Caco-2 (cell line): ENCODE measurements around the gene C9orf152. TPM values are rescaled to one million over a fixed set of nuclear protein-coding genes. Genes with fewer than 3 reads are reported as not detected.

ENCODE experiments used
- BruUV-seq: library from RNA; stranded (reverse); fragments of 400-500 nt; replicated peaks from 2 replicates; lab custom pipeline; 2021; lab: Mats Ljungman, UMichigan
- CTCF ChIA-PET: fragments of 300-600 bp; sonication (Branson Sonifier 250); formaldehyde crosslinking; loops from one replicate; lab custom pipeline; 2022; ENCODE audit warnings: antibody characterized with exemption; lab: Charles Lee
- POLR2A ChIA-PET: fragments of 300-600 bp; sonication (Branson Sonifier 250); formaldehyde crosslinking; loops from one replicate; lab custom pipeline; 2022; ENCODE audit warnings: antibody characterized with exemption; lab: Charles Lee
- DNase-seq, 2 experiments: peaks; one replicate each; pipeline versions ENCODE4 v3.0.0 to v3.0.0-alpha.2; 2020 to 2022
- H3K27me3 ChIP-seq: replicated peaks from 2 replicates; pipeline ENCODE4 v1.6.0; 2011; ENCODE audit warnings: low read length; ENCODE audit not compliant: control insufficient read depth, insufficient read depth
- H3K36me3 ChIP-seq: 2 replicates; pipeline ENCODE4 v1.5.1; 2011; ENCODE audit warnings: low read length; ENCODE audit not compliant: control insufficient read depth, insufficient read depth
- H3K4me1 ChIP-seq: fragments of 250-450 bp; sonication (Bioruptor Pico); 2 replicates; pipeline ENCODE4 v1.5.1; 2020; ENCODE audit warnings: mild to moderate bottlenecking
- H3K4me3 ChIP-seq: 2 replicates; pipeline ENCODE4 v1.5.1; 2011; ENCODE audit warnings: low read depth, mild to moderate bottlenecking, control low read depth, low read length
- H3K9me3 ChIP-seq: fragments of 250-450 bp; sonication (Bioruptor Pico); 2 replicates; pipeline ENCODE4 v1.5.1; 2020; ENCODE audit warnings: mild to moderate bottlenecking, moderate library complexity
- H3K27ac Mint-ChIP-seq: one replicate; pipeline ENCODE4 v1.8.0; 2022; ENCODE audit warnings: mixed read lengths; ENCODE audit not compliant: unreplicated experiment
- H3K27me3 Mint-ChIP-seq: one replicate; pipeline ENCODE4 v1.8.0; 2022; ENCODE audit warnings: mixed read lengths; ENCODE audit not compliant: insufficient read depth, unreplicated experiment
- H3K36me3 Mint-ChIP-seq: one replicate; pipeline ENCODE4 v1.8.0; 2022; ENCODE audit warnings: mild to moderate bottlenecking, mixed read lengths; ENCODE audit not compliant: insufficient read depth, unreplicated experiment
- H3K4me1 Mint-ChIP-seq: one replicate; pipeline ENCODE4 v1.8.0; 2022; ENCODE audit warnings: low read depth, mixed read lengths; ENCODE audit not compliant: unreplicated experiment
- H3K4me3 Mint-ChIP-seq: one replicate; pipeline ENCODE4 v1.8.0; 2022; ENCODE audit warnings: mild to moderate bottlenecking, moderate library complexity, mixed read lengths; ENCODE audit not compliant: unreplicated experiment
- H3K9me3 Mint-ChIP-seq: one replicate; pipeline ENCODE4 v1.8.0; 2022; ENCODE audit warnings: mixed read lengths; ENCODE audit not compliant: unreplicated experiment
- intact Hi-C: fragments of 100-400 bp; cut with micrococcal nuclease; formaldehyde crosslinking; loops from one replicate; pipeline ENCODE4 v1.10.0; 2022; ENCODE audit not compliant: unreplicated experiment
- total RNA-seq: library from RNA; stranded (reverse); gene quantifications from 2 replicates; pipeline ENCODE4 v1.2.3, GENCODE V29; 2022
- TF ChIP-seq, protein P1 (sequence below), 2 experiments: fragments of 200-600 bp in 1 of 2; IDR thresholded peaks; 1 replicate in 1 of 2; 2 replicates in 1 of 2; pipeline versions ENCODE4 v1.5.1 to v1.8.0; 2011 to 2022; ENCODE audit warnings: antibody characterized with exemption in 1 of 2, control low read depth in 1 of 2, inconsistent platforms in 1 of 2, low read depth in 1 of 2, low read length in 1 of 2, mild to moderate bottlenecking in 1 of 2, moderate library complexity in 1 of 2; ENCODE audit not compliant: insufficient read depth in 1 of 2, severe bottlenecking in 1 of 2, unreplicated experiment in 1 of 2

Gene C9orf152
- total RNA-seq, 1 experiment from 2014 or later = 0.36 TPM

GRCh38 chr9:110246214-110246613, 38.3 kb upstream of the C9orf152 start:
- no peak overlapping the region for H3K4me3 Mint-ChIP-seq
- peaks cover 58% of the 10 kb centered on the region for H3K36me3 Mint-ChIP-seq
- ChIA-PET POLR2A (interaction anchor here (0.6 kb wide), 1 partner anchor 383 kb away, joined by 3 read pairs; no protein-coding TSS in a partner anchor), CTCF (no interaction called here)
- peaks cover 16% of the 10 kb centered on the region for H3K4me1 Mint-ChIP-seq
- no peak overlapping the region for H3K27ac Mint-ChIP-seq
- TF ChIP-seq, protein P1, sequence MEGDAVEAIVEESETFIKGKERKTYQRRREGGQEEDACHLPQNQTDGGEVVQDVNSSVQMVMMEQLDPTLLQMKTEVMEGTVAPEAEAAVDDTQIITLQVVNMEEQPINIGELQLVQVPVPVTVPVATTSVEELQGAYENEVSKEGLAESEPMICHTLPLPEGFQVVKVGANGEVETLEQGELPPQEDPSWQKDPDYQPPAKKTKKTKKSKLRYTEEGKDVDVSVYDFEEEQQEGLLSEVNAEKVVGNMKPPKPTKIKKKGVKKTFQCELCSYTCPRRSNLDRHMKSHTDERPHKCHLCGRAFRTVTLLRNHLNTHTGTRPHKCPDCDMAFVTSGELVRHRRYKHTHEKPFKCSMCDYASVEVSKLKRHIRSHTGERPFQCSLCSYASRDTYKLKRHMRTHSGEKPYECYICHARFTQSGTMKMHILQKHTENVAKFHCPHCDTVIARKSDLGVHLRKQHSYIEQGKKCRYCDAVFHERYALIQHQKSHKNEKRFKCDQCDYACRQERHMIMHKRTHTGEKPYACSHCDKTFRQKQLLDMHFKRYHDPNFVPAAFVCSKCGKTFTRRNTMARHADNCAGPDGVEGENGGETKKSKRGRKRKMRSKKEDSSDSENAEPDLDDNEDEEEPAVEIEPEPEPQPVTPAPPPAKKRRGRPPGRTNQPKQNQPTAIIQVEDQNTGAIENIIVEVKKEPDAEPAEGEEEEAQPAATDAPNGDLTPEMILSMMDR (IDR thresholded peaks at IDR 0.05; ENCODE audit: insufficient read depth in 1 of 2, low read depth in 1 of 2, low read length in 1 of 2, severe bottlenecking in 1 of 2, unreplicated experiment in 1 of 2) = no peak
- Histone ChIP-seq H3K36me3 (no peaks in the 10 kb centered on the region), H3K9me3 (no peaks in the 10 kb centered on the region), H3K4me3 (no peak overlapping the region), H3K27me3 (no peaks in the 10 kb centered on the region), H3K4me1 (peaks cover 29% of the 10 kb centered on the region)
- BruUV-seq = no TSS peak
- no peaks in the 10 kb centered on the region for H3K27me3 Mint-ChIP-seq
- H3K9me3 Mint-ChIP-seq = no peaks in the 10 kb centered on the region
- intact Hi-C loops = no loop called here
- DNase-seq = no peak

DNA sequence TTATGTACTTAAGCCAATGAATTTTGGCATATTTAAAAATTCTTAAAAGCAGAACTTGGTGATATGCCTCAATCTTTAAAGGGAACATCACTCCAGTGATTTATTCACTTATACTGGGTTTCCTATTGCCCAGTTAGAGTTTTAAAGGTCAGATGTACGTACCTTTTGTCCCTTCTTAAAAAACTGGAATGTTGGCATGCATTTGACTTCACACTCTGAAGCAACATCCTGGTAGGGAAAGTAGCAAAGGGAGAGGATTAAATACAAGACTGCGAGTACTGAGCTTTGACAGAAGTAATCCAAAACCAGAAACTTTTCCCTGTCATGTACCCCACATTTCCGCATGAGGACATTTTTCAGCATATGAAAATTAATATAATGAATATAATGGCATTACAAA, 36.7 kb upstream of the C9orf152 start:
- intact Hi-C loops = no loop called here
- CTCF ChIA-PET = no interaction called here
- Histone ChIP-seq H3K4me1 (peaks cover 15% of the 10 kb centered on the region), H3K4me3 (no peak overlapping the region), H3K9me3 (no peaks in the 10 kb centered on the region), H3K27me3 (no peaks in the 10 kb centered on the region), H3K36me3 (no peaks in the 10 kb centered on the region)
- Mint-ChIP-seq H3K4me1 (peaks cover 6% of the 10 kb centered on the region), H3K27ac (no peak overlapping the region), H3K4me3 (no peak overlapping the region), H3K27me3 (no peaks in the 10 kb centered on the region), H3K36me3 (peaks cover 42% of the 10 kb centered on the region), H3K9me3 (no peaks in the 10 kb centered on the region)
- TF ChIP-seq, protein P1 (IDR thresholded peaks at IDR 0.05; ENCODE audit: insufficient read depth in 1 of 2, low read depth in 1 of 2, low read length in 1 of 2, severe bottlenecking in 1 of 2, unreplicated experiment in 1 of 2) = no peak
- no TSS peak for BruUV-seq
- DNase-seq = no peak
- POLR2A ChIA-PET = no interaction called here

GRCh38 chr9:110241858-110242321, 33.9 kb upstream of the C9orf152 start:
- BruUV-seq = no TSS peak
- Histone ChIP-seq H3K27me3 (no peaks in the 10 kb centered on the region), H3K9me3 (no peaks in the 10 kb centered on the region), H3K4me3 (no peak overlapping the region), H3K36me3 (no peaks in the 10 kb centered on the region), H3K4me1 (peaks cover 15% of the 10 kb centered on the region)
- POLR2A ChIA-PET = no interaction called here
- DNase-seq = no peak
- Mint-ChIP-seq H3K9me3 (no peaks in the 10 kb centered on the region), H3K36me3 (peaks cover 18% of the 10 kb centered on the region), H3K4me1 (no peaks in the 10 kb centered on the region), H3K27me3 (no peaks in the 10 kb centered on the region), H3K4me3 (no peak overlapping the region), H3K27ac (no peak overlapping the region)
- CTCF ChIA-PET = no interaction called here
- intact Hi-C loops = no loop called here
- TF ChIP-seq, protein P1 (IDR thresholded peaks at IDR 0.05; ENCODE audit: insufficient read depth in 1 of 2, low read depth in 1 of 2, low read length in 1 of 2, severe bottlenecking in 1 of 2, unreplicated experiment in 1 of 2) = no peak
